Gastrocnemius medialis (tissue), 4 donors: Measurements from ENCODE around the gene GJD4.

Experiments
- CTCF ChIP-seq, 5 experiments: fragments of 450-650 bp in 3 of 5; fragments of 200-600 bp in 2 of 5; sonication (generic) in 2 of 5; IDR thresholded peaks in 4 of 5; conservative IDR thresholded peaks in 1 of 5; 1 replicate in 4 of 5; 2 replicates in 1 of 5; pipeline ENCODE4 v1.5.1; 2016 to 2019; ENCODE audit warnings: antibody characterized with exemption in 5 of 5, mild to moderate bottlenecking in 3 of 5, moderate library complexity in 3 of 5
- POLR2A ChIP-seq, 2 donors: fragments of 450-650 bp; IDR thresholded peaks; one replicate each; pipeline ENCODE4 v1.6.1; 2017; ENCODE audit warnings: antibody characterized with exemption in 2 of 2, mild to moderate bottlenecking in 2 of 2, moderate library complexity in 2 of 2

- TF ChIP-seq CTCF (IDR thresholded peaks at IDR 0.05 in 4 of 5, conservative IDR thresholded peaks at IDR 0.05 in 1 of 5) (no peak), POLR2A (IDR thresholded peaks at IDR 0.05) (no peak)
These were observed 29.5 kb upstream of the GJD4 start for GRCh38 chr10:35575640-35576039.
